Mesothelial cell of epicardium (in vitro differentiated cells): ENCODE results near the gene GSTM4. TPM values are rescaled to one million over a fixed set of nuclear protein-coding genes. Genes with fewer than 3 reads are reported as not detected.

ENCODE experiments used
- DNase-seq, 2 experiments: peaks; one replicate each; pipeline ENCODE4 v3.0.0; 2021; ENCODE audit warnings: low spot score in 2 of 2; ENCODE audit not compliant: unreplicated experiment in 2 of 2
- H3K27ac Mint-ChIP-seq: 2 replicates; pipeline ENCODE4 v1.8.0; 2021; ENCODE audit warnings: mixed read lengths
- H3K27me3 Mint-ChIP-seq: 2 replicates; pipeline ENCODE4 v1.8.0; 2021; ENCODE audit warnings: low read depth, mixed read lengths
- H3K36me3 Mint-ChIP-seq: 2 replicates; pipeline ENCODE4 v1.8.0; 2021; ENCODE audit warnings: mixed read lengths
- H3K4me1 Mint-ChIP-seq: 2 replicates; pipeline ENCODE4 v1.8.0; 2021; ENCODE audit warnings: mixed read lengths
- H3K4me3 Mint-ChIP-seq: 2 replicates; pipeline ENCODE4 v1.8.0; 2021; ENCODE audit warnings: mild to moderate bottlenecking, moderate library complexity, mixed read lengths
- H3K9me3 Mint-ChIP-seq: 2 replicates; pipeline ENCODE4 v1.8.0; 2021; ENCODE audit warnings: mixed read lengths
- CTCF ChIP-seq: fragments of 200-600 bp; sonication (generic); IDR thresholded peaks from one replicate; pipeline ENCODE4 v1.5.0; 2021; ENCODE audit warnings: antibody characterized with exemption; ENCODE audit not compliant: unreplicated experiment
- total RNA-seq: library from RNA; stranded (reverse); gene quantifications from 3 replicates; pipeline ENCODE4 v1.2.1, GENCODE V29; 2021

GSTM4 gene
- total RNA-seq, 1 donor from 2014 or later, result 23.7 TPM

GRCh38 chr1:109620401-109620791 lies 35.5 kb upstream of the GSTM4 start:
- Mint-ChIP-seq H3K36me3 (no peaks in the 10 kb centered on the region), H3K9me3 (no peaks in the 10 kb centered on the region), H3K27ac (peak overlapping the region; percentile 97), H3K4me1 (peaks cover 53% of the 10 kb centered on the region), H3K27me3 (no peaks in the 10 kb centered on the region), H3K4me3 (peak overlapping the region; percentile 93)
- DNase-seq, result peak in 1 of 2 experiments; percentile 51
- no peak for TF ChIP-seq CTCF

GRCh38 chr1:109620841-109621286 lies 35.0 kb upstream of the GSTM4 start:
- Mint-ChIP-seq H3K27me3 (no peaks in the 10 kb centered on the region), H3K36me3 (no peaks in the 10 kb centered on the region), H3K4me3 (peak overlapping the region; percentile 93), H3K27ac (peak overlapping the region; percentile 97), H3K4me1 (peaks cover 52% of the 10 kb centered on the region), H3K9me3 (no peaks in the 10 kb centered on the region)
- TF ChIP-seq CTCF, result no peak
- DNase-seq, result peak; percentile 82 to 87

GRCh38 chr1:109621379-109622136 lies 34.3 kb upstream of the GSTM4 start:
- H3K36me3 Mint-ChIP-seq, result no peaks in the 10 kb centered on the region
- H3K27ac Mint-ChIP-seq, result peak overlapping the region; percentile 88
- TF ChIP-seq CTCF, result no peak
- no peaks in the 10 kb centered on the region for H3K27me3 Mint-ChIP-seq
- peaks cover 45% of the 10 kb centered on the region for H3K4me1 Mint-ChIP-seq
- no peaks in the 10 kb centered on the region for H3K9me3 Mint-ChIP-seq
- H3K4me3 Mint-ChIP-seq, result peak overlapping the region; percentile 93
- DNase-seq, result no peak

- no peak for TF ChIP-seq CTCF
- no peaks in the 10 kb centered on the region for H3K27me3 Mint-ChIP-seq
- no peaks in the 10 kb centered on the region for H3K9me3 Mint-ChIP-seq
- DNase-seq, result no peak
- peak overlapping the region; percentile 93 for H3K4me3 Mint-ChIP-seq
- H3K27ac Mint-ChIP-seq, result peak overlapping the region; percentile 88
- H3K36me3 Mint-ChIP-seq, result no peaks in the 10 kb centered on the region
- H3K4me1 Mint-ChIP-seq, result peaks cover 42% of the 10 kb centered on the region
Measured at GRCh38 chr1:109622137-109622892, 33.6 kb upstream of the GSTM4 start.

- Mint-ChIP-seq H3K4me1 (peaks cover 42% of the 10 kb centered on the region), H3K4me3 (peak overlapping the region; percentile 21), H3K36me3 (peaks cover 6% of the 10 kb centered on the region), H3K27ac (peak overlapping the region; percentile 47), H3K27me3 (no peaks in the 10 kb centered on the region), H3K9me3 (no peaks in the 10 kb centered on the region)
- no peak for DNase-seq
- no peak for TF ChIP-seq CTCF
Measured at GRCh38 chr1:109622895-109623294, 33.0 kb upstream of the GSTM4 start.
